ENCODE data around the gene ETS1. TPM values are rescaled to one million over a fixed set of nuclear protein-coding genes. Genes with fewer than 3 reads are reported as not detected.

The ETS1 gene
- total RNA-seq, 2 experiments from 2014 or later = 568 to 580 TPM

GRCh38 chr11:128411812-128412211 lies 175.5 kb downstream of the ETS1 start:
- H3K4me1 Mint-ChIP-seq = peaks cover 24% of the 10 kb centered on the region
- peak overlapping the region; percentile 6 for H3K4me3 Mint-ChIP-seq
- H3K9me3 Mint-ChIP-seq = peaks cover 1% of the 10 kb centered on the region
- no peak for DNase-seq
- POLR2A ChIA-PET = no interaction called here
- H3K36me3 Mint-ChIP-seq = peaks cover 4% of the 10 kb centered on the region
- H3K27ac Mint-ChIP-seq = no peak overlapping the region
- no peaks in the 10 kb centered on the region for H3K27me3 Mint-ChIP-seq
- no peak for ATAC-seq (ENCODE audit: low read depth)

GRCh38 chr11:128411150-128411549 lies 176.2 kb downstream of the ETS1 start:
- Mint-ChIP-seq H3K4me3 (no peak overlapping the region), H3K27me3 (no peaks in the 10 kb centered on the region), H3K27ac (no peak overlapping the region), H3K36me3 (peaks cover 4% of the 10 kb centered on the region), H3K4me1 (peaks cover 24% of the 10 kb centered on the region), H3K9me3 (peaks cover 1% of the 10 kb centered on the region)
- DNase-seq (no peak), ATAC-seq (ENCODE audit: low read depth) (no peak)
- POLR2A ChIA-PET = no interaction called here

- POLR2A ChIA-PET = no interaction called here
- Mint-ChIP-seq H3K27ac (no peak overlapping the region), H3K27me3 (peaks cover 1% of the 10 kb centered on the region), H3K4me1 (peaks cover 22% of the 10 kb centered on the region), H3K9me3 (peaks cover 1% of the 10 kb centered on the region), H3K36me3 (peaks cover 4% of the 10 kb centered on the region), H3K4me3 (no peak overlapping the region)
- DNase-seq (no peak), ATAC-seq (ENCODE audit: low read depth) (no peak)
These were observed 177.9 kb downstream of the ETS1 start for GRCh38 chr11:128409476-128409875.

Small RNA genes within 50 kb of the gene (microRNA-seq; reads per million reads assigned to microRNA genes)
- not detected for gene MIR6090

Other genes starting within 250 kb of the ETS1 start
- gene FLI1, start 106.5 kb upstream of the ETS1 start, total RNA-seq = 10 to 100 TPM; 83.4 to 86.5 TPM

All from activated naive CD8-positive, alpha-beta T cell treated with anti-CD3 and anti-CD28 coated beads, Interleukin-2, amount 10 ng/mL, durations not matched to agents 7 days and 5 days (primary cell).